ENCODE data around the gene CIC.
A peak's percentile ranks its signal among the peaks of the same experiment; 100 is the strongest.

Gene CIC

DNA sequence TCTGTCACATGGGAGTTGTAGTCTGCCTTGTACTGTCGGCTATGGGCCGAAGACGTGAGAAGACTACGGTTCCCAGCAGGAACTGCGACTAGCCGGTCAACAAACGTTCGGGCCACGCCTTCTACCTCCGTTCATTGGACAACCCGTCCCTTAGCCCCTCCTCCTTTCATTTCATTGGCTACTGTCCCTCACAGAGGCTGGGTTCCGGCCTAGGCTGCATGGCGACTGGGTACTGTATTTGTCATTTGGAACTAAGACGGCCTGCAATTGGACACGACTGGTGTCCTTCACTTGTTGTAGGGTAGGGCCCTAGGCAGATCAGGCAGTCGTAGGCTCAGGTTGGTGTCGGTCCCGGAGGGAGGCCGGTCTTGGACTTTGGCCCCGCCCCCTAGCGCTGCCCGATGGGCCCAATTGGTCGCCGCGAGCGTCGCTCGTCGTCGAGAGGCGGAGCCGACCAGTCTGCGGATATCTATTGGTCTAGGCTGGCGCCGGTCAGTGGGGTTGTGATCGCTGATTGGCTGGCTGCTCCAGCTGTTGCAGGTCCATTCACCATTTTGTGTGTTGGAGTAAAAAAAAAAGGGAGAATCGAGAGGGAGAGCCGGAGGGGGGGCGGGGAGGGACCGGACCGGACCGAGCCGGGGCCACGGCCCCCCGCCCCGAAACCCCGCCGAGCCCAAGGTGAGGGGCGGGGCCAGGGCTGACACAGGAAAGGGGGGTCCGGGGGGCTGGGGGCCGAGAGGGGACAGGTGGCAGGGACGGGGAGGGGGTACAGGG, at the start of gene CIC:
CIC (plus strand) TSS at position 549 of the 774 bp plus-strand sequence. CDS start 2,532 bp downstream, outside the sequence.
- TF ChIP-seq, protein P1, sequence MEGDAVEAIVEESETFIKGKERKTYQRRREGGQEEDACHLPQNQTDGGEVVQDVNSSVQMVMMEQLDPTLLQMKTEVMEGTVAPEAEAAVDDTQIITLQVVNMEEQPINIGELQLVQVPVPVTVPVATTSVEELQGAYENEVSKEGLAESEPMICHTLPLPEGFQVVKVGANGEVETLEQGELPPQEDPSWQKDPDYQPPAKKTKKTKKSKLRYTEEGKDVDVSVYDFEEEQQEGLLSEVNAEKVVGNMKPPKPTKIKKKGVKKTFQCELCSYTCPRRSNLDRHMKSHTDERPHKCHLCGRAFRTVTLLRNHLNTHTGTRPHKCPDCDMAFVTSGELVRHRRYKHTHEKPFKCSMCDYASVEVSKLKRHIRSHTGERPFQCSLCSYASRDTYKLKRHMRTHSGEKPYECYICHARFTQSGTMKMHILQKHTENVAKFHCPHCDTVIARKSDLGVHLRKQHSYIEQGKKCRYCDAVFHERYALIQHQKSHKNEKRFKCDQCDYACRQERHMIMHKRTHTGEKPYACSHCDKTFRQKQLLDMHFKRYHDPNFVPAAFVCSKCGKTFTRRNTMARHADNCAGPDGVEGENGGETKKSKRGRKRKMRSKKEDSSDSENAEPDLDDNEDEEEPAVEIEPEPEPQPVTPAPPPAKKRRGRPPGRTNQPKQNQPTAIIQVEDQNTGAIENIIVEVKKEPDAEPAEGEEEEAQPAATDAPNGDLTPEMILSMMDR (IDR thresholded peaks at IDR 0.05), result no peak
- Mint-ChIP-seq H3K4me1 (peaks cover 16% of the 10 kb centered on the region), H3K36me3 (ENCODE audit: low read depth) (no peaks in the 10 kb centered on the region), H3K27ac (peak within 1 kb of the TSS; percentile 73), H3K9me3 (no peaks in the 10 kb centered on the region), H3K27me3 (ENCODE audit: low read depth, poor library complexity) (no peaks in the 10 kb centered on the region), H3K4me3 (no peak within 1 kb of the TSS)
- peak; percentile 99 for DNase-seq

DNA sequence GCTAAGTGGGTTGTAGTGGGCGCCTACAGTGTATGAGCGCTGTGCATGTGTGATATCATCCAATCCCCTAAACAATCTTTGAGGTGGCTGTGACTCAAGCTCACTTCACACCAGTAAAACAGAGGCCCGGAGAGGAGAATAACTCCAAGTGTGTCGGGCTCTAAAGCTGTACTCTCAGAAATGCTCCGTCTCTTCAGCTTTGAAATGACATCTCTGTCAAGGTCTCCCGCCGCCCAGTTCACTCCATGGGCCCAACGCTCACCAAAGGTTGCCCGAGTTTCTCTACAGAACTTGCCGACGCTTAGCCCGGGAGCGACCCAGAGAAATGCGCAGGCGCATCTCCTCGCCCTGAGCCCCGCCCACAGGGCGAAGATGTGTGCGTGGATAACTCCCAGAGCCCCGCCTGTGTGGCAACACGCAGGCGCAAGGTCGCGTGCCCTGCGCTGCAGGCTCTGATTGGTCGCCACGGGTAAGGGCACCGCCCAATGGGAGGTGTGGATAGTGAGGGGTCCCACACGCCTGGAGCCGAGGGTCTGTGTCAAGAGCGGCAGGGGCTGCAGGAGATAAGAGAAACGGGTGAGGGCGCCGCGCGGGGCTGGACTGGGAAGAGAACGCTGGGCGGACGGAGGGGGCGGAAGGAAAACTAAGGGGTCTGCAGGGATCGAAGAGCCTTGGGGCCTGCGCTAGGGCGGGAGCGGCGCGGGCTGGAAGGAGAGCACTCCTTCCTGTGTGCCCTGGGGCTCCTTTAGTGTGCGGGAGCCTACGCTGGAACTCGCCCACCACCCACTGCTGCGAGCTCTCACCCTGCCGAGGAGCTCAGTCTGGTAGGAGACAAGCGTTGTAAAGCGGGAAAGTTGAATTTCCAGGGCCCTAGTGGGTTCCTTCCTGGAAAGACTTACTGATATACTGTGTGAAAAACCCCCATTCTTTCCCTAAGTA, 49.0 kb upstream of the CIC start, which contains the start of gene ZNF526:
ZNF526 (plus strand) TSS at position 501 of the 939 bp plus-strand sequence. CDS start 4,092 bp downstream, outside the sequence.
- Mint-ChIP-seq H3K9me3 (no peaks in the 10 kb centered on the region), H3K27me3 (ENCODE audit: low read depth, poor library complexity) (peaks cover 5% of the 10 kb centered on the region), H3K4me1 (peaks cover 59% of the 10 kb centered on the region), H3K4me3 (peak within 1 kb of the TSS; percentile 92), H3K27ac (peak within 1 kb of the TSS; percentile 91), H3K36me3 (ENCODE audit: low read depth) (peaks cover 26% of the 10 kb centered on the region)
- TF ChIP-seq, protein P1 (IDR thresholded peaks at IDR 0.05), result no peak
- DNase-seq, result peak; percentile 98

DNA sequence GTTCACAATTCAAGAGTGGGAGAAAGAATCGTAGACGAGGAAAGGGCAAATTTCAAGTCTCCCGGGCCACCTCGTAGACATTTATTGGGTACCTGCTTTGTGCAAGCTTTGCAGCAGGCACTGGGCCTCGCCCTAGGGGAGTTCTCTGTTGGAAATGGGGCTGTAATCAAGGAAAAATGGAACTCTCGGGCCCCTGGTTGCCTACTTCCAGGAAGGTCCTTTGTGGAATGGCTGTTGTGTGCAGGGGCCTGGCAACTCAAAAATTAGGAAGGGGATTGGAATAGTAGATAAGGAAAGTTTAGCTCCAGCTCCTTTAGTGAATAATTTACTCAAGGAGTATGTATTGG, 48.3 kb upstream of the CIC start:
- TF ChIP-seq, protein P1 (IDR thresholded peaks at IDR 0.05), result no peak
- DNase-seq, result no peak
- H3K27ac Mint-ChIP-seq, result peak overlapping the region; percentile 91
- H3K4me1 Mint-ChIP-seq, result peaks cover 54% of the 10 kb centered on the region
- H3K27me3 Mint-ChIP-seq (ENCODE audit: low read depth, poor library complexity), result peaks cover 5% of the 10 kb centered on the region
- H3K9me3 Mint-ChIP-seq, result no peaks in the 10 kb centered on the region
- H3K4me3 Mint-ChIP-seq, result peak overlapping the region; percentile 92
- H3K36me3 Mint-ChIP-seq (ENCODE audit: low read depth), result peaks cover 23% of the 10 kb centered on the region

DNA sequence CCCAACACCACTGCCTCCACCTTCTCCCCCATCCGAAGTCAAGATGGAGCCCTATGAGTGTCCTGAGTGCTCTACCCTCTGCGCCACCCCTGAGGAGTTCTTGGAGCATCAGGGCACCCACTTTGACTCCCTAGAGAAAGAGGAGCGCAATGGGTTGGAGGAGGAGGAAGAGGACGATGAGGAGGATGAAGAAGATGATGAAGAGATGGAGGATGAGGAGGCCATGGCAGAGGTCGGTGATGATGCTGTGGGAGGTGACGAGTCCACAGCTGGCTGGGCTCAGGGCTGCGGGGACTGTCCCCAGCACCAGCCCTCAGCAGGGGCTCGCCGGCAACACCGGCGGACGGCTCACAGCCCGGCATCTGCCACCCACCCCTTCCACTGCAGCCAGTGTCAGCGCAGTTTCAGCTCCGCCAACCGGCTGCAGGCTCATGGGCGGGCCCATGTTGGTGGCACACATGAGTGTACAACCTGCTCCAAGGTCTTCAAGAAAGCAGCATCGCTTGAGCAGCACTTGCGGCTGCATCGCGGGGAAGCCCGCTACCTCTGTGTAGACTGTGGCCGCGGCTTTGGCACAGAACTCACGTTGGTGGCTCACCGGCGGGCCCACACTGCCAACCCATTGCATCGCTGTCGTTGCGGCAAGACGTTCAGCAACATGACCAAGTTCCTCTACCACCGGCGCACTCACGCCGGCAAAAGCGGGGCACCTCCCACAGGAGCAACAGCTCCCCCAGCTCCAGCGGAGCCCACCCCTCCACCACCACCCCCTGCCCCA, 43.9 kb upstream of the CIC start:
- peaks cover 37% of the 10 kb centered on the region for H3K4me1 Mint-ChIP-seq
- H3K36me3 Mint-ChIP-seq (ENCODE audit: low read depth), result peaks cover 49% of the 10 kb centered on the region
- DNase-seq, result no peak
- peaks cover 9% of the 10 kb centered on the region for H3K27me3 Mint-ChIP-seq (ENCODE audit: low read depth, poor library complexity)
- TF ChIP-seq, protein P1 (IDR thresholded peaks at IDR 0.05), result no peak
- H3K27ac Mint-ChIP-seq, result no peak overlapping the region
- H3K4me3 Mint-ChIP-seq, result no peak overlapping the region
- no peaks in the 10 kb centered on the region for H3K9me3 Mint-ChIP-seq

DNA sequence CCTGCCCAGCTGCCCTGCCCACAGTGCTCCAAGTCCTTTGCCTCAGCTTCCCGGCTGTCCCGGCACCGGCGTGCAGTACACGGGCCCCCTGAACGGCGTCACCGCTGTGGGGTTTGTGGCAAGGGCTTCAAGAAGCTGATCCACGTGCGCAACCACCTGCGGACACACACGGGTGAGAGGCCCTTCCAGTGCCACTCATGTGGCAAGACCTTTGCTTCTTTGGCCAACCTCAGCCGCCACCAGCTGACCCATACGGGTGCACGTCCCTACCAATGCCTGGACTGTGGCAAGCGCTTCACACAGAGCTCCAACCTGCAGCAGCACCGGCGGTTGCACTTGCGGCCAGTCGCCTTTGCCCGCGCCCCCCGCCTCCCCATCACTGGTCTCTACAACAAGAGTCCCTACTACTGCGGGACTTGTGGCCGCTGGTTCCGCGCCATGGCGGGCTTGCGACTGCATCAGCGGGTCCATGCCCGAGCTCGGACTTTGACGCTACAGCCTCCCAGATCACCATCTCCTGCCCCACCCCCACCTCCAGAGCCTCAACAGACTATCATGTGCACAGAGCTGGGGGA, 43.2 kb upstream of the CIC start:
- Mint-ChIP-seq H3K27ac (no peak overlapping the region), H3K4me3 (no peak overlapping the region), H3K27me3 (ENCODE audit: low read depth, poor library complexity) (peaks cover 9% of the 10 kb centered on the region), H3K9me3 (no peaks in the 10 kb centered on the region), H3K4me1 (peaks cover 31% of the 10 kb centered on the region), H3K36me3 (ENCODE audit: low read depth) (peaks cover 49% of the 10 kb centered on the region)
- no peak for DNase-seq
- TF ChIP-seq, protein P1 (IDR thresholded peaks at IDR 0.05), result no peak

All from nephron progenitor cell (in vitro differentiated cells).